Jurkat, Clone E6-1 (cell line): ENCODE results near the gene ERGIC1.

Source experiments
- DNase-seq: peaks from one replicate; pipeline ENCODE4 v3.0.0-alpha.2; 2011; ENCODE audit warnings: low read depth, low spot score
- H3K4me3 ChIP-seq: 2 replicates; pipeline ENCODE4 v1.5.1; 2011; ENCODE audit warnings: mild to moderate bottlenecking, low read length, control low read depth, moderate library complexity

ERGIC1 gene

GRCh38 chr5:172905346-172906140 is 71.5 kb downstream of the ERGIC1 start:
- no peak for DNase-seq
- no peak overlapping the region for H3K4me3 ChIP-seq

GRCh38 chr5:172906436-172906835 is 72.4 kb downstream of the ERGIC1 start:
- DNase-seq: no peak
- H3K4me3 ChIP-seq: no peak overlapping the region

DNA sequence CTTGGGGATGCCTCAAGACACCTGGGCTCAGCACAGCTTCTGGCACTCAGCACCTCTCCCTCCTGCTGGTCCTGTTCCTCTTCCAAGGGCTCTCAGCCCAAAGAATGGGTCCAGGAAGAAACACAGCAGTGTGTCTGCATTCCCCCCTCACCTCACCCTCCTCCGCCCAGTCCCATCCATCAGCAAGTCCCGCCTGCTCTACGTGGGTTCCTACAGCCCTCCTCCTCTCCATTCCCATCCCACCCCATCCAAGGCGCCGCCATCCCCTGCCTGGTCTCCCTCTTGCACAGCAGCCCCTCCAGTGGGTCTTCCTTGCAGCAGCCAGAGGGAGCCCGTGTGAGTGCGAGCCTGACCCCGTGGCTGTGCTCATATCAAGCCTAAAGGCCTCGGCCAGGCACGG is 72.8 kb downstream of the ERGIC1 start:
- no peak overlapping the region for H3K4me3 ChIP-seq
- no peak for DNase-seq

DNA sequence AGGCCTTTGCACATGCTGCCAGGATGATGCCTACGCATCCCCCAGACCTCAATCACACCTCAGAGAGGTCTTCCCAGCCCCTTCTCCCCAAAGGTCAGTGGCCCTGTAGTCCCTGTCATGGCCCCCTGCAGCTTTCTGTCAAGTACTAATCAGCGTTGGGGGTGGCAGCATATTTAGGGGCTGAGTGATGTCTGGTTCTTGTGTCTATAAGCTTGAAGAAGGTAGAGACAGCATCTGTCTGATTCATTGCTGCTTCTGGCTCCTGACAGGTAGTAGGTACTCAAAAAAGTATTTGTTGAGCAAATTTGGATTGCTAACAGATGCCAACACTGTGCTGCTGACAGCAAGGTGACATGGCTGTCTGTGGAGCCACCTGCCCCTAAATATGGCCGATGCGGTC is 73.6 kb downstream of the ERGIC1 start:
- H3K4me3 ChIP-seq: no peak overlapping the region
- no peak for DNase-seq

GRCh38 chr5:172908662-172909061 is 74.6 kb downstream of the ERGIC1 start:
- H3K4me3 ChIP-seq: no peak overlapping the region

DNA sequence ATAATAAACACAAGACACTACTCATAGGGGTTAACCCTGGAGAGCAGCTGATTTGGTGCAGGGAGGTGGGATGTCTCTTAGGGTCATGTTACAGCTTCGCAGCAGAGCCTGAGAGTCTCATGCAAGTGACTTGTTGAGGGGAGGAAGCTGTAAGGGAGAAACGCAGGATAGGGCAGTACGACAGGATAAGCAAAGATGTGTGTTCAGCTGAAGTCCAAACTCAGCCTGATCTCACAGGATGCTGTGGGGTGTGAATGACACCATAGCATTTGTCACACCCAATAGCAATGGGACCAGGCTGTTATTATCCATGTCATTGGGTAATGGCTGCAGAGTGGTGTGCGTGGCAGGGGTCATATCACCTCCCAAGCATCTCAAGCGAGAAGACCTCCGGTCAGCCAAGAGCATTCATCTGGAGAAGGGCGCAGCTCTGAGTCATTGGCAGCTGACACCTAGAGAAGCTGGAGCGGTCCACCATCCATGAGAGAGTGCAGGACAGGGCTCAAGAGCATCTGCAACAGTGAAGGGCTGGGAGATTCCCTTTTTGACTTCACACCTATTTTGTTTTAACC is 76.0 kb downstream of the ERGIC1 start:
- no peak overlapping the region for H3K4me3 ChIP-seq
- no peak for DNase-seq

More at GRCh38 chr5:172908662-172909061, 74.6 kb downstream of the ERGIC1 start:
- DNase-seq: no peak

- no peak overlapping the region for H3K4me3 ChIP-seq
- no peak for DNase-seq
These were observed 77.0 kb downstream of the ERGIC1 start for GRCh38 chr5:172910828-172911627.

- no peak for DNase-seq
- no peak overlapping the region for H3K4me3 ChIP-seq
These were observed 77.5 kb downstream of the ERGIC1 start for GRCh38 chr5:172911628-172911880.

DNA sequence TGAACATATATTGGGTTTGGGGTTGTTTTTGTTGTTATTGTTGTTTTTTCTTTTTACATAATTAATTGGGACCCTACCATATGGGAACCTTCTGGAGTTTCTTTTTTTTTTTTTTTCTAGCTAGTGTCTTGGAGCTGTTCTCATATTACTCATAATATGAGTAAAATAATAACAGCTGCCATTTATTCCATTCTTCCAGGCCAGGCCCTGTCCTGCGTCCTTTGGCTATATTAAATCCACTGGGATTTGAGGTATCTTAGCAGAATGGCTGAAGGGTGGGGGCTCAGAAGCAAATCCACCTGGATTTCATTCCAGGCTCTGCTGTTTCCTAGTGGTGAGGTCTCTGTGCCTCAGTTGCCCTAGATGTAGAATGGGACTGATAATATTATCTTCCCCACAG is 77.9 kb downstream of the ERGIC1 start:
- no peak overlapping the region for H3K4me3 ChIP-seq
- no peak for DNase-seq

GRCh38 chr5:172913117-172913850 is 79.2 kb downstream of the ERGIC1 start:
- no peak for DNase-seq
- no peak overlapping the region for H3K4me3 ChIP-seq

DNA sequence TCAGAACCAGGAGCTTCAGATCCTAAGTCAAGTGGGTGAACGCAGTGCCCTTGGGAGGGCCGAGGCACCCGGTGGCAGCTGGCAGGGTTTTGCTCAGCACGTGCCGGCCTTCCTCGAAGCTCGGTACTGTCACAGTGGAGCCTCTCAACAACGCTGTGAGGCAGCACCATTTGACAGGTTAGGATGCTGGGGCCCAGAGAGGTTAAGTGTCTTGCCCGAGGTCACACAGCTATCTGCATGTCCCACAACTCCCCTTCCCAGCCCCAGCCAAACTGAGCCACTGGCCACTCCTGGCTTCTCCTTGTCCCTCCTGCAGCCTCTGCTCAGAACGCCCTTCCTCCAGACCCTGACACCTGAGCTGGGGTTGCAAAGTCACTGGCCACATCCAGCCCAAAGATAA is 81.5 kb downstream of the ERGIC1 start:
- no peak overlapping the region for H3K4me3 ChIP-seq
- DNase-seq: no peak

GRCh38 chr5:172918421-172919371 is 84.6 kb downstream of the ERGIC1 start:
- H3K4me3 ChIP-seq: no peak overlapping the region
- DNase-seq: no peak

GRCh38 chr5:172919525-172920446 is 85.7 kb downstream of the ERGIC1 start:
- no peak for DNase-seq
- H3K4me3 ChIP-seq: no peak overlapping the region

DNA sequence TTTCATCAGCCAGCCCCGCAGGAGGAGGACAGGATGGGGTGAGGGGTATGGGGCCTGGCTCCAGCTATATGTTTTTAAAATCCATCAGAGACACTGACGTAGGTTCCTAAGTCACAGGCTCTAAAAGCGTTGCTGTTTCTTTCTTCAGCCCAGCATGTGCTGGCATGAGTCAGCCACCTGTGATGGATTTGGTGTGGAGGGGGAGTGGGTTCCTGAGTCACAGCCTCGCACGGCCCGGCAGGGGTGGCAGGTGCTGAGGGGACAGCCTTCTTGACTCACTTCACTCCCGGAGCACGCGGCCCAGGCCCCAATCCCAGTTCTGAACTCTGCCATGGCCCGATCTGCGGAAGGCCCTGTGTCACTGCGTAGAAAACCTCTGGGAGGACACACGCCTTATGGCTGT is 86.4 kb downstream of the ERGIC1 start:
- no peak overlapping the region for H3K4me3 ChIP-seq
- DNase-seq: no peak

- H3K4me3 ChIP-seq: no peak overlapping the region
- no peak for DNase-seq
These were observed 86.9 kb downstream of the ERGIC1 start for GRCh38 chr5:172920995-172921394.

DNA sequence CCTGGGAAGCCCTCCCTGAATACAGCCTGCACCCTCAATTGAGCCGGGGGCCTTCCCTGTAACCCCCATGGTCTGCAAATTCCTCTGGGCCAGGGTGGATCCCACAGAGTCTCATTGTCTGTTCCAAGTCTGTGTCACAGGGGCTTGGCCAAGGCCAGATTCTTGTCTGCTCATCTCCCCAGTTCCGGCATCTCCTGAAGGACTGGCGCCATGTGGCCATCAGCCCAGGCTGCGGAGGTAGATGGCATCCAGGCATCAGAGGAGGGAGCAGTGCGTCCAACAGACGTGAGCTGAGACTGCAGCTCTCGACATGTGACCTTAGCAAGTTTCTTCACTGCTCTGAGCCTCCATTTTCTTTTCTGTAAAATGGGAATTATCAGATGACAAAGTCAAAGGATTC is 87.9 kb downstream of the ERGIC1 start:
- no peak for DNase-seq
- H3K4me3 ChIP-seq: no peak overlapping the region

GRCh38 chr5:172923539-172923938 is 89.5 kb downstream of the ERGIC1 start:
- no peak for DNase-seq
- no peak overlapping the region for H3K4me3 ChIP-seq
